Kidney (tissue), 14 donors: Measurements from ENCODE around the gene LRRN2. TPM values are rescaled to one million over a fixed set of nuclear protein-coding genes. Genes with fewer than 3 reads are reported as not detected.

Experiments
- DNase-seq, 5 donors: peaks; one replicate each; pipeline ENCODE4 v3.0.0-alpha.2; 2013 to 2020
- FAIRE-seq: peaks from 2 replicates; lab custom pipeline; 2012; peaks lifted over from hg19 to GRCh38; lab: Jason Lieb, UNC
- H3K27ac ChIP-seq, 2 donors: one replicate each; pipeline ENCODE4 v1.7.0; 2013; ENCODE audit warnings: low read depth in 2 of 2, low read length in 2 of 2, inconsistent platforms in 1 of 2
- H3K27me3 ChIP-seq: one replicate; pipeline ENCODE4 v1.7.1; 2013; ENCODE audit warnings: low read length, inconsistent platforms; ENCODE audit not compliant: control insufficient read depth, insufficient read depth
- H3K36me3 ChIP-seq, 3 donors: one replicate each; pipeline versions ENCODE4 v1.7.0 to v1.7.1; 2013; ENCODE audit warnings: low read length in 3 of 3, control low read depth in 1 of 3, inconsistent platforms in 1 of 3; ENCODE audit not compliant: insufficient read depth in 3 of 3, control insufficient read depth in 2 of 3
- H3K4me1 ChIP-seq, 3 donors: one replicate each; pipeline versions ENCODE4 v1.7.0 to v1.7.1; 2013; ENCODE audit warnings: low read length in 3 of 3, inconsistent platforms in 1 of 3, low read depth in 1 of 3; ENCODE audit not compliant: control insufficient read depth in 2 of 3, insufficient read depth in 2 of 3
- H3K4me3 ChIP-seq, 3 donors: one replicate each; pipeline versions ENCODE4 v1.7.0 to v1.8.1; 2013; ENCODE audit warnings: low read length in 3 of 3, control low read depth in 1 of 3, inconsistent platforms in 1 of 3
- H3K9ac ChIP-seq, 3 donors: one replicate each; pipeline versions ENCODE4 v1.7.0 to v1.7.1; 2013; ENCODE audit warnings: low read length in 3 of 3, control low read depth in 1 of 3, inconsistent platforms in 1 of 3
- H3K9me3 ChIP-seq, 3 donors: one replicate each; pipeline versions ENCODE4 v1.7.0 to v1.7.1; 2013; ENCODE audit warnings: low read length in 3 of 3, control low read depth in 1 of 3, inconsistent platforms in 1 of 3; ENCODE audit not compliant: control insufficient read depth in 2 of 3, insufficient read depth in 1 of 3
- intact Hi-C: fragments of 100-400 bp; cut with DNase I; formaldehyde crosslinking; loops from one replicate; pipeline ENCODE4 v1.11.1; 2022
- polyA plus RNA-seq: library from polyadenylated mRNA; stranded (reverse); fragments of 350-450 nt; fragmentation: Illumina TruSeq; extraction: RNeasy Lipid Tissue Mini Kit (QIAGEN cat#74804); gene quantifications from one replicate; pipeline ENCODE4 v1.2.3, GENCODE V29; 2014; ENCODE audit warnings: low read depth, low replicate concordance; ENCODE audit not compliant: insufficient read depth
- total RNA-seq: library from RNA; stranded (reverse); fragmentation: NEBNext Ultra II Directional; extraction: Animal tissue kit (Norgen Biotek cat#: 25700); gene quantifications from one replicate; pipeline ENCODE4 v1.2.1, GENCODE V29; 2021
- TF ChIP-seq, protein P1 (sequence below): IDR thresholded peaks from 3 replicates; pipeline ENCODE4 v1.5.1; 2012; ENCODE audit warnings: mild to moderate bottlenecking, moderate library complexity, borderline replicate concordance; ENCODE audit not compliant: insufficient read depth; ENCODE audit errors: extremely low read depth
- donor health status: control.
- donor health status: control.
- donor health status: control.
- donor health status: control.
- donor health status: control.
- donor health status: DM: yes; HTN: yes; CAD: no.
- donor health status: Normal renal cell carcinoma (clear cell type).

LRRN2 gene
- total and polyA plus RNA-seq, 2 donors from 2014 or later = 14.4 to 16.0 TPM

DNA sequence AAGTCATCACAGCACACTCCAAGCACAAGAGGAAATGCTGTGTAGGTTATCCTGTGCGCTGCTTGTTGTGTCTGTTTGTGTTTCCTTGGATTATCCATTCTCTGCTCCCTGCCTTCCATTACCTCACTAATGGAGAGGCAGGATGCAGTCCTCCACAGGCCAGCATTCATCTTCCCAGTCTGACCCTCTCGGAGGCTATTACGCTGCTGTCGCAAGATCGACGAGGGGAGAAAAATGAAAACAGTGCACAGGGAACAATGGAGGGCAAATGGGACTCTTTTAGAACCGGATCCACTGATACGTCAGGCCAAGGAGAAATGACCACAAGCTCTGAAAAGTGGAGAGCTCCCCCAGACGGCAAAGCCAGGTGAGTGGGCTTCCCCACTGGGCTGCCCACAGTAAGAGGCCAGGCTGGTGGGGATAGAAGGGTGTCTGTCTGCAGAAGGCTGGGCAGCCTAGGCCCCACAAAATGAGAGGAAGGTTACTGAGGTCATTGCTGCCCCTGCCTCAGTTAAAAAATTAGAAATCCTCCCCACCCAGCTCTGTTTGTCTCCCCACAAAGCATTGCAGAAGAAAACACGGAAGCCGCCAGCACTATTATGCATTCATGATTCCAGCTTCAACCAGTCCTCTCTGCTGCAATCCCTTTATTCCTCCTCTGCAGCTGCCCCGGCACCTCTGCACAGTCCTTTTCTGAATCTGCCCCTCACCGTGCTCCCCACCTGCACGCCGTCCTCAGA lies 21.7 kb downstream of the LRRN2 start:
- intact Hi-C loops = no loop called here
- TF ChIP-seq, protein P1, sequence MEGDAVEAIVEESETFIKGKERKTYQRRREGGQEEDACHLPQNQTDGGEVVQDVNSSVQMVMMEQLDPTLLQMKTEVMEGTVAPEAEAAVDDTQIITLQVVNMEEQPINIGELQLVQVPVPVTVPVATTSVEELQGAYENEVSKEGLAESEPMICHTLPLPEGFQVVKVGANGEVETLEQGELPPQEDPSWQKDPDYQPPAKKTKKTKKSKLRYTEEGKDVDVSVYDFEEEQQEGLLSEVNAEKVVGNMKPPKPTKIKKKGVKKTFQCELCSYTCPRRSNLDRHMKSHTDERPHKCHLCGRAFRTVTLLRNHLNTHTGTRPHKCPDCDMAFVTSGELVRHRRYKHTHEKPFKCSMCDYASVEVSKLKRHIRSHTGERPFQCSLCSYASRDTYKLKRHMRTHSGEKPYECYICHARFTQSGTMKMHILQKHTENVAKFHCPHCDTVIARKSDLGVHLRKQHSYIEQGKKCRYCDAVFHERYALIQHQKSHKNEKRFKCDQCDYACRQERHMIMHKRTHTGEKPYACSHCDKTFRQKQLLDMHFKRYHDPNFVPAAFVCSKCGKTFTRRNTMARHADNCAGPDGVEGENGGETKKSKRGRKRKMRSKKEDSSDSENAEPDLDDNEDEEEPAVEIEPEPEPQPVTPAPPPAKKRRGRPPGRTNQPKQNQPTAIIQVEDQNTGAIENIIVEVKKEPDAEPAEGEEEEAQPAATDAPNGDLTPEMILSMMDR = no peak
- FAIRE-seq (no peak), DNase-seq (no peak)
- H3K4me3 ChIP-seq = no peak overlapping the region
- H3K27me3 ChIP-seq = no peaks in the 10 kb centered on the region
- H3K27ac ChIP-seq = no peak overlapping the region
- no peak overlapping the region for H3K9ac ChIP-seq
- H3K4me1 ChIP-seq = peaks cover 0 to 7% (median 0%) of the 10 kb centered on the region in 3 donors
- H3K9me3 ChIP-seq = no peaks in the 10 kb centered on the region
- no peaks in the 10 kb centered on the region for H3K36me3 ChIP-seq

DNA sequence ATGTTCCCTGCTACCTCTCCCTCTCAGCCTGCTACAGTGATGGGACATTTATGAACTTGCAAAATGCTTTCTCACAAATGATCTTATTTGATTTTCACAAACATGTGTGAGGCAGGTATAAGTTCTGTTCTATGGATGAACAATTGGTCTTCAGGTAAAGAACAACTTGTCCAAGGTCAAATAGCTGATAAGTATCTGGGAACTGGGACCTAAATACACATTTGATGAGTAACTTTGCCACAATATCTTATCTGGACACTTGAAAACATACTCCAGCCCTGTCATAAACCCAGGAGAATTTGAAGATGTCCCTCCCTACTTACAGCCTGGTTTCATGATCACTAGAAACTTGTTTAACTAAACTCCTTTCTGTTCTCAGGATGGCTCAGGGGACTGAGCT lies 23.0 kb downstream of the LRRN2 start:
- Histone ChIP-seq H3K27me3 (no peaks in the 10 kb centered on the region), H3K4me3 (no peak overlapping the region), H3K27ac (no peak overlapping the region), H3K36me3 (no peaks in the 10 kb centered on the region), H3K9me3 (no peaks in the 10 kb centered on the region), H3K9ac (no peak overlapping the region), H3K4me1 (peaks cover 0 to 7% (median 0%) of the 10 kb centered on the region in 3 donors)
- intact Hi-C loops = no loop called here
- DNase-seq = no peak
- TF ChIP-seq, protein P1 = no peak
- FAIRE-seq = no peak

DNA sequence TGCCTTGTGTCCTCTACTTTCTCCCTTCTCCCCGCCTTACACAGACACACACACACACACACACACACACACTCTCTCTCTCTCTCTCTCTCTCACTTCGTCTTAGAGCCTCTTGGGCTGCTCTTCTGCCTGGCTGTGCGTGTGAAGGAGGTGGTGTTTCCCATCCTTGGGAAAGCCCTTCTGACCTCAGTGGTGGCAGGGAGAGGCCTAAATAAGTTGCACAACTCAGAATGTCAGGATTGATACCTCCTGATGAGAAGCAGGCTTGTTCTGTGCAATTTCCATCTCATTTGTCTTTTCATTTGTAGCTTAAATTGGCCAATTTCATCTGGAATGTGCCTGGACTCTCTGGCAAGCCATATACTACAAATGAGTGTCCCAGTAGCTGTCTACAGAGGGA lies 25.0 kb downstream of the LRRN2 start:
- no peaks in the 10 kb centered on the region for H3K36me3 ChIP-seq
- no peak for DNase-seq
- no peak for FAIRE-seq
- H3K4me3 ChIP-seq = no peak overlapping the region
- no peak overlapping the region for H3K9ac ChIP-seq
- no peaks in the 10 kb centered on the region for H3K27me3 ChIP-seq
- H3K9me3 ChIP-seq = no peaks in the 10 kb centered on the region
- no peak overlapping the region for H3K27ac ChIP-seq
- intact Hi-C loops = no loop called here
- H3K4me1 ChIP-seq = peaks cover 0 to 7% (median 0%) of the 10 kb centered on the region in 3 donors
- TF ChIP-seq, protein P1 = no peak
